ENCODE data around the gene C1orf50. TPM values are rescaled to one million over a fixed set of nuclear protein-coding genes. Genes with fewer than 3 reads are reported as not detected.
"Not testable (repeated sequence)": the region's sequence is repeated elsewhere in the genome, so short reads cannot be mapped to it uniquely, and the experiment has no call there.

C1orf50 gene
- total and polyA plus RNA-seq, 4 donors = 1.6 to 10.6 (median 6.1) TPM

DNA sequence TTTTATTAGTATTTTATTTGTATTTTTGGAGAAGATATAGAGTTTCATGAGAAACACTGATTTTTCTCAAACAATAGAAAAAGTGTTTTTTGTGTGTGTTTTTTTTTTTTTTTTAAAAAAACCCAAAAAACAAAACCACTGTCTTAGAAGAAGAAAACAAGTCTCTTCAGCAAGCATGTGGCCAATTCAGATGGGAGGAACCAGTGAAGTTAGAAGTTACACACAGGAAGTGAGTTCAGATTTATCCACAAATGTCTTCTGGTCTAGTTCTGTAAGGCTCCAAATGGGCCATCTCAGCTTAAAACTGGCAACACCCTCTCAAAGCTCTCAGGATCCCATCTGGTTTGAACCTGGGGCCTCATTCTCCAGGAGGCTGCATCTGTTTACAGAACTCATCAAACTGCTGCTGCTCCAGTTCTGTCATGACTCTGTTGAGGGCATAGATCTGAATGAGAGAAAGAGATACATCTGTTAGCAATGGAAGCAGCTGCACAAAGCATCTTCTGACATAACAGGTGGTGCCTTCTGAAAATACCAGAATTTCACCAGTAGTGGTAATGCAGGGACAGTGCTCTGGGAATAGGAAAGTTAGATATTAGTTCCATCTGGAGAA is 40.1 kb downstream of the C1orf50 start:
- intact Hi-C loops (cut with DNase I) = no loop called here
- no peak overlapping the region for H3K27ac ChIP-seq (ENCODE audit: low read depth in 1 of 2, low read length in 2 of 2)

GRCh38 chr1:42814815-42815214 is 47.8 kb downstream of the C1orf50 start:
- H3K4me1 ChIP-seq (ENCODE audit: control insufficient read depth in 1 of 2, insufficient read depth in 2 of 2, low read length in 2 of 2); H3K36me3 ChIP-seq (ENCODE audit: control insufficient read depth in 1 of 2, insufficient read depth in 2 of 2, low read length in 1 of 2); H3K9me3 ChIP-seq (ENCODE audit: control insufficient read depth, low read length); H3K27me3 ChIP-seq (ENCODE audit: control insufficient read depth in 1 of 2, insufficient read depth in 2 of 2, low read length in 1 of 2); ATAC-seq (ENCODE audit: low FRiP score); H3K4me3 ChIP-seq (ENCODE audit: low read length in 2 of 2); H3K27ac ChIP-seq (ENCODE audit: low read depth in 1 of 2, low read length in 2 of 2); DNase-seq: not testable (repeated sequence)
- whole genome bisulfite sequencing, 2 donors = 75 to 97% methylated on average over 2 to 3 of the region's 3 CpGs
- intact Hi-C loops (cut with DNase I) = loop anchor here in 1 of 2 donors (5.0 kb wide), 1 partner anchor 48 kb away; the partner anchor contains the start of genes C1orf50 and P3H1

More for the DNA sequence above, 40.1 kb downstream of the C1orf50 start:
- DNase-seq = no peak
- H3K27me3 ChIP-seq (ENCODE audit: control insufficient read depth in 1 of 2, insufficient read depth in 2 of 2, low read length in 1 of 2) = no peaks in the 10 kb centered on the region
- no peaks in the 10 kb centered on the region for H3K9me3 ChIP-seq (ENCODE audit: control insufficient read depth, low read length)
- H3K4me3 ChIP-seq (ENCODE audit: low read length in 2 of 2) = no peak overlapping the region
- no peaks in the 10 kb centered on the region for H3K36me3 ChIP-seq (ENCODE audit: control insufficient read depth in 1 of 2, insufficient read depth in 2 of 2, low read length in 1 of 2)
- ATAC-seq (ENCODE audit: low FRiP score) = no peak
- H3K4me1 ChIP-seq (ENCODE audit: control insufficient read depth in 1 of 2, insufficient read depth in 2 of 2, low read length in 2 of 2) = no peaks in the 10 kb centered on the region

GRCh38 chr1:42815941-42816584 is 49.0 kb downstream of the C1orf50 start:
- H3K27ac ChIP-seq (ENCODE audit: low read depth in 1 of 2, low read length in 2 of 2) = peak overlapping the region in 1 of 2 donors; percentile 66
- no peaks in the 10 kb centered on the region for H3K9me3 ChIP-seq (ENCODE audit: control insufficient read depth, low read length)
- DNase-seq (no peak), ATAC-seq (ENCODE audit: low FRiP score) (no peak)
- H3K36me3 ChIP-seq (ENCODE audit: control insufficient read depth in 1 of 2, insufficient read depth in 2 of 2, low read length in 1 of 2) = peaks cover 0 to 2% of the 10 kb centered on the region in 2 donors
- H3K27me3 ChIP-seq (ENCODE audit: control insufficient read depth in 1 of 2, insufficient read depth in 2 of 2, low read length in 1 of 2) = no peaks in the 10 kb centered on the region
- peak overlapping the region; percentile 83 to 98 for H3K4me3 ChIP-seq (ENCODE audit: low read length in 2 of 2)
- intact Hi-C loops (cut with DNase I) = loop anchor here in 1 of 2 donors (5.0 kb wide), 1 partner anchor 49 kb away; the partner anchor contains the start of genes C1orf50 and P3H1
- WGBS, 2 donors = 27 to 29% methylated on average over 7 of the region's 7 CpGs
- H3K4me1 ChIP-seq (ENCODE audit: control insufficient read depth in 1 of 2, insufficient read depth in 2 of 2, low read length in 2 of 2) = peaks cover 0 to 4% of the 10 kb centered on the region in 2 donors

GRCh38 chr1:42816585-42817439 is 49.8 kb downstream of the C1orf50 start, which contains the start of the genes ERMAP and SVBP:
TSS of gene ERMAP (plus strand) at chr1:42817122. CDS start at chr1:42830449, 13,327 bp downstream.
TSS of gene SVBP (minus strand) at chr1:42817397. CDS start at chr1:42816544, 853 bp downstream.
- H3K36me3 ChIP-seq (ENCODE audit: control insufficient read depth in 1 of 2, insufficient read depth in 2 of 2, low read length in 1 of 2) = peaks cover 0 to 2% of the 10 kb centered on the region in 2 donors
- H3K4me3 ChIP-seq (ENCODE audit: low read length in 2 of 2) = peak within 1 kb of the TSS; percentile 83 to 98
- ATAC-seq (ENCODE audit: low FRiP score) (peak; percentile 99), DNase-seq (peak; percentile 95 to 99)
- H3K27ac ChIP-seq (ENCODE audit: low read depth in 1 of 2, low read length in 2 of 2) = peak within 1 kb of the TSS in 1 of 2 donors; percentile 96
- whole genome bisulfite sequencing, 2 donors = 0 to 1% methylated on average over 53 to 66 of the region's 66 CpGs
- intact Hi-C loops (cut with DNase I) = loop anchor here in 1 of 2 donors (5.0 kb wide), 1 partner anchor 50 kb away; the partner anchor contains the start of genes C1orf50 and P3H1
- no peaks in the 10 kb centered on the region for H3K27me3 ChIP-seq (ENCODE audit: control insufficient read depth in 1 of 2, insufficient read depth in 2 of 2, low read length in 1 of 2)
- H3K9me3 ChIP-seq (ENCODE audit: control insufficient read depth, low read length) = no peaks in the 10 kb centered on the region
- H3K4me1 ChIP-seq (ENCODE audit: control insufficient read depth in 1 of 2, insufficient read depth in 2 of 2, low read length in 2 of 2) = peaks cover 0 to 4% of the 10 kb centered on the region in 2 donors

DNA sequence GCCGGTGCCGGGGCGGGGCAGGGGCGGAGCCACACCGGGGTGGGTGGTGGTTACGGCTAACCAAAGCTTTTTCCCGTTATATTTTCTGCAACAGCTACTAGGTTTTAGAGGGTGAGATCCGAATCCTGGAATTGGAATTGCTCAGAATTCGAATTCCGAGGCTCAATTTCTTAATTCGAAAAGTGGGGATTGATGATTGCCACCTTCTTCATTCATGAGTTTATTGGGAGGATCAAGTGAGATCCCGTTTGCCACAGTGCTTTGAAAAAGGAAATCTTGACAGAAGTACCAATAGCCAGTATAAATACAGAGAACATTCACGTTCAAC is 50.4 kb downstream of the C1orf50 start:
- no peak for ATAC-seq (ENCODE audit: low FRiP score)
- H3K27ac ChIP-seq (ENCODE audit: low read depth in 1 of 2, low read length in 2 of 2) = no peak overlapping the region
- peak overlapping the region; percentile 83 to 98 for H3K4me3 ChIP-seq (ENCODE audit: low read length in 2 of 2)
- DNase-seq = no peak
- no peaks in the 10 kb centered on the region for H3K9me3 ChIP-seq (ENCODE audit: control insufficient read depth, low read length)
- peaks cover 0 to 2% of the 10 kb centered on the region in 2 donors for H3K36me3 ChIP-seq (ENCODE audit: control insufficient read depth in 1 of 2, insufficient read depth in 2 of 2, low read length in 1 of 2)
- H3K4me1 ChIP-seq (ENCODE audit: control insufficient read depth in 1 of 2, insufficient read depth in 2 of 2, low read length in 2 of 2) = peaks cover 0 to 4% of the 10 kb centered on the region in 2 donors
- intact Hi-C loops (cut with DNase I) = loop anchor here in 1 of 2 donors (5.0 kb wide), 1 partner anchor 50 kb away; the partner anchor contains the start of genes C1orf50 and P3H1
- WGBS, 2 donors = 1% methylated on average over 13 of the region's 13 CpGs
- no peaks in the 10 kb centered on the region for H3K27me3 ChIP-seq (ENCODE audit: control insufficient read depth in 1 of 2, insufficient read depth in 2 of 2, low read length in 1 of 2)

DNA sequence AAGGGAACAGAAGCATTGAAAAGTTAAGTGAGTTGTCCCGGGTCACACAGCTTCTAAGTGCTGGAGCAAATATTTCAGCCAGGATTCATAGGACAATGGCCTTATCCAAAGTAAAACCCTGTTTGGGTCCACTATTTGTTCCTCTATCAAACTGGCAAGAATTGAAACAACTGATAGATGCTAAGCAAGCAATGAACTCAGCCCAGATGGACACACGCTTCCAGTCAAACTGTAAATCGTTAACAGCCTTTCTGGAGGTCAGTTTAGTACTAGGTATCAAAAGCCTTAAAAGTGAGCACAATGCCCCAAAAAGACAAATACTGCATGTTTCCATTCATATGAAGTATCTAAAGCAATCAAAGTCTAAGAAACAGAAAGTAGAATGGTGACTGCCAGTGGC is 50.9 kb downstream of the C1orf50 start:
- H3K27me3 ChIP-seq (ENCODE audit: control insufficient read depth in 1 of 2, insufficient read depth in 2 of 2, low read length in 1 of 2) = no peaks in the 10 kb centered on the region
- no peak overlapping the region for H3K4me3 ChIP-seq (ENCODE audit: low read length in 2 of 2)
- WGBS, 2 donors = 95% methylated on average over 3 of the region's 3 CpGs
- no peak for ATAC-seq (ENCODE audit: low FRiP score)
- peaks cover 0 to 4% of the 10 kb centered on the region in 2 donors for H3K4me1 ChIP-seq (ENCODE audit: control insufficient read depth in 1 of 2, insufficient read depth in 2 of 2, low read length in 2 of 2)
- DNase-seq = no peak
- intact Hi-C loops (cut with DNase I) = loop anchor here in 1 of 2 donors (5.0 kb wide), 1 partner anchor 51 kb away; the partner anchor contains the start of genes C1orf50 and P3H1
- H3K27ac ChIP-seq (ENCODE audit: low read depth in 1 of 2, low read length in 2 of 2) = no peak overlapping the region
- peaks cover 0 to 2% of the 10 kb centered on the region in 2 donors for H3K36me3 ChIP-seq (ENCODE audit: control insufficient read depth in 1 of 2, insufficient read depth in 2 of 2, low read length in 1 of 2)
- H3K9me3 ChIP-seq (ENCODE audit: control insufficient read depth, low read length) = no peaks in the 10 kb centered on the region

DNA sequence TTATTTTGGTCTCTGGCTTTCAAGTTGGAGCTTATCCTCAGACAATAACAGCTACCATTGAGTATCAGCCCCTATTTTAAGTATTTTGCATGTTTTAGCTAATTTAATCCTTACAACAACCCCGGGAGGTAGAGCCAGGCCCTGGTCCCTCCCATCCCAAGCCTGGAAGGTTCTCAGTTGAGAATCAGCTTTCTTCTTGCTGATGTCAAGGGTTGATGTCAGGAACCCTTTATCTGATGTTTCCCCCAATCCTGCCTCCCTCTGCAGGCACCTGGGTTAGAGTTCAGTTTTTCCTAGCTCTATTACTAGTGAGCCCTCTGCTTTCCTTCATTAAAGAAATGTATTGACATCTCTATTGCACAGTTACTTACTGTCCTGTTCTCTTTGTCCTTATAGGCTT is 53.8 kb downstream of the C1orf50 start:
- ATAC-seq (ENCODE audit: low FRiP score) (no peak), DNase-seq (no peak)
- intact Hi-C loops (cut with DNase I) = no loop called here
- 36 to 75% methylated on average over 1 of the region's 1 CpG for WGBS, 2 donors
- H3K27ac ChIP-seq (ENCODE audit: low read depth in 1 of 2, low read length in 2 of 2) = no peak overlapping the region
- H3K27me3 ChIP-seq (ENCODE audit: control insufficient read depth in 1 of 2, insufficient read depth in 2 of 2, low read length in 1 of 2) = no peaks in the 10 kb centered on the region
- no peaks in the 10 kb centered on the region for H3K36me3 ChIP-seq (ENCODE audit: control insufficient read depth in 1 of 2, insufficient read depth in 2 of 2, low read length in 1 of 2)
- H3K4me3 ChIP-seq (ENCODE audit: low read length in 2 of 2) = no peak overlapping the region
- no peaks in the 10 kb centered on the region for H3K9me3 ChIP-seq (ENCODE audit: control insufficient read depth, low read length)
- peaks cover 0 to 4% of the 10 kb centered on the region in 2 donors for H3K4me1 ChIP-seq (ENCODE audit: control insufficient read depth in 1 of 2, insufficient read depth in 2 of 2, low read length in 2 of 2)

DNA sequence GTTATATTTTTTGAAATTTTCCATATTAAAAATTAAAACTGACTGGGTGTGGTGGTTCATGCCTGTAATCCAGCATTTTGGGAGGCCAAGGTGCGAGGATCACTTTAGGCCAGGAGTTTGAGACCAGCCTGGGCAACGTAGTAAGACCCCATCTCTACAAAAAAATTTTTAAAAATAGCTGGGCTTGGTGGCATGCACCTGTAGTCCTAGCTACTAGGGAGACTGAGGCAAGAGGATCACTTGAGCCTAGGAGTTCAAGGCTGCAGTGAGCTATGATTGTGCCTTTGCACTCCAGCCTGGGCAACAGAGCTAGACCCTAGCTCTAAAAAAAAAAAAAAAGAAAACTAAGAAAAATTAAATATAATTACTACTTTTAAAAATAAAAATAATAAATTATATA is 54.6 kb downstream of the C1orf50 start:
- Histone ChIP-seq H3K36me3 (ENCODE audit: control insufficient read depth in 1 of 2, insufficient read depth in 2 of 2, low read length in 1 of 2) (no peaks in the 10 kb centered on the region), H3K27me3 (ENCODE audit: control insufficient read depth in 1 of 2, insufficient read depth in 2 of 2, low read length in 1 of 2) (no peaks in the 10 kb centered on the region), H3K27ac (ENCODE audit: low read depth in 1 of 2, low read length in 2 of 2) (no peak overlapping the region), H3K9me3 (ENCODE audit: control insufficient read depth, low read length) (no peaks in the 10 kb centered on the region), H3K4me1 (ENCODE audit: control insufficient read depth in 1 of 2, insufficient read depth in 2 of 2, low read length in 2 of 2) (no peaks in the 10 kb centered on the region), H3K4me3 (ENCODE audit: low read length in 2 of 2) (no peak overlapping the region)
- intact Hi-C loops (cut with DNase I) = no loop called here
- DNase-seq (no peak), ATAC-seq (ENCODE audit: low FRiP score) (no peak)
- 93 to 98% methylated on average over 2 of the region's 2 CpGs for WGBS, 2 donors
